HEK293 (cell line): Measurements from ENCODE around the gene GC.
"Not testable (repeated sequence)": the region's sequence is repeated elsewhere in the genome, so short reads cannot be mapped to it uniquely, and the experiment has no call there.

Experiments used
- KLF1 ChIP-seq: fragments of 450-650 bp; formaldehyde crosslinking; IDR thresholded peaks from 2 replicates; pipeline ENCODE4 v1.5.1; 2016; ENCODE audit warnings: missing biosample characterization, missing genetic modification characterization
- TCF7L2 ChIP-seq: IDR thresholded peaks from 2 replicates; pipeline ENCODE4 v1.6.1; 2011; ENCODE audit warnings: low read depth, mild to moderate bottlenecking, inconsistent platforms, low read length, moderate library complexity, borderline replicate concordance
- ZBTB20 ChIP-seq: fragments of 450-650 bp; formaldehyde crosslinking; IDR thresholded peaks from 2 replicates; pipeline ENCODE4 v1.5.1; 2016; ENCODE audit warnings: missing biosample characterization, missing genetic modification characterization
- ZFP41 ChIP-seq: fragments of 450-650 bp; formaldehyde crosslinking; IDR thresholded peaks from 2 replicates; pipeline ENCODE4 v1.5.1; 2016; ENCODE audit warnings: missing biosample characterization, missing genetic modification characterization, borderline replicate concordance
- ZNF184 ChIP-seq: fragments of 450-650 bp; IDR thresholded peaks from 2 replicates; pipeline ENCODE4 v1.5.1; 2018; ENCODE audit warnings: missing biosample characterization, mild to moderate bottlenecking, missing genetic modification characterization
- ZNF23 ChIP-seq: fragments of 450-650 bp; formaldehyde crosslinking; IDR thresholded peaks from 2 replicates; pipeline ENCODE4 v1.5.1; 2016; ENCODE audit warnings: missing biosample characterization, missing genetic modification characterization, borderline replicate concordance
- ZNF274 ChIP-seq, 2 experiments: fragments of 200-500 bp in 1 of 2; fragments of 450-650 bp in 1 of 2; sonication (Bioruptor generic) in 1 of 2; formaldehyde crosslinking in 1 of 2; IDR thresholded peaks; 2 replicates each; pipeline versions ENCODE4 v1.5.1 to v1.6.1; 2014 to 2016; ENCODE audit warnings: borderline replicate concordance in 1 of 2, inconsistent platforms in 1 of 2, low read length in 1 of 2, missing biosample characterization in 1 of 2, missing genetic modification characterization in 1 of 2
- ZNF302 ChIP-seq: fragments of 450-650 bp; formaldehyde crosslinking; IDR thresholded peaks from 2 replicates; pipeline ENCODE4 v1.5.1; 2016; ENCODE audit warnings: missing biosample characterization, missing genetic modification characterization, low read depth
- ZNF335 ChIP-seq: fragments of 450-650 bp; formaldehyde crosslinking; conservative IDR thresholded peaks from 2 replicates; pipeline ENCODE4 v1.5.1; 2016; ENCODE audit warnings: missing biosample characterization, missing genetic modification characterization
- ZNF391 ChIP-seq: fragments of 450-650 bp; formaldehyde crosslinking; IDR thresholded peaks from 2 replicates; pipeline ENCODE4 v1.5.1; 2016; ENCODE audit warnings: low read depth, missing biosample characterization, missing genetic modification characterization, borderline replicate concordance
- TF ChIP-seq, protein P1 (sequence below): fragments of 450-650 bp; formaldehyde crosslinking; IDR thresholded peaks from 2 replicates; pipeline ENCODE4 v1.5.1; 2016; ENCODE audit warnings: missing biosample characterization, missing genetic modification characterization
- TF ChIP-seq, protein P2 (sequence below): fragments of 450-650 bp; formaldehyde crosslinking; IDR thresholded peaks from 2 replicates; pipeline ENCODE4 v1.5.1; 2017; ENCODE audit warnings: missing biosample characterization, mild to moderate bottlenecking, missing genetic modification characterization, moderate library complexity

DNA sequence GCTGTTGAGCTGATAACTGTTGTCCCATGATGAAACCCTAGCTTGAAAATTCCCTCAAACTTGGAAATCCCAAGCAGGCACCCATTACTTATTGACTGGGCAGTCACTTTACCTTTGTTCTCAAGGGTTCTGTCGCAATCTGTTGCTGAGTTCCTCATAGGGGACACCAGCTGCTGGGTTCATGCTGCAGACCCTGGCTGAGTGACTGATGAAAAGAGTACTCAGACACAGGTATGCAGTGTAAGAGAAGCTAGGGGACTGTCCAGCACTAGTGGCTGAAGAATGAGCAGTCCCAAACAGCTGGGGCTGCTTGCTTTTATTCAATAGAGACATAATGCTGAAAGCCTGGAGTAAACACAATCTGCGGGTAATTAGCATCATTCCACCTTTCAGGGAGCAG lies 21.4 kb upstream of the GC start:
- TF ChIP-seq, protein P1, sequence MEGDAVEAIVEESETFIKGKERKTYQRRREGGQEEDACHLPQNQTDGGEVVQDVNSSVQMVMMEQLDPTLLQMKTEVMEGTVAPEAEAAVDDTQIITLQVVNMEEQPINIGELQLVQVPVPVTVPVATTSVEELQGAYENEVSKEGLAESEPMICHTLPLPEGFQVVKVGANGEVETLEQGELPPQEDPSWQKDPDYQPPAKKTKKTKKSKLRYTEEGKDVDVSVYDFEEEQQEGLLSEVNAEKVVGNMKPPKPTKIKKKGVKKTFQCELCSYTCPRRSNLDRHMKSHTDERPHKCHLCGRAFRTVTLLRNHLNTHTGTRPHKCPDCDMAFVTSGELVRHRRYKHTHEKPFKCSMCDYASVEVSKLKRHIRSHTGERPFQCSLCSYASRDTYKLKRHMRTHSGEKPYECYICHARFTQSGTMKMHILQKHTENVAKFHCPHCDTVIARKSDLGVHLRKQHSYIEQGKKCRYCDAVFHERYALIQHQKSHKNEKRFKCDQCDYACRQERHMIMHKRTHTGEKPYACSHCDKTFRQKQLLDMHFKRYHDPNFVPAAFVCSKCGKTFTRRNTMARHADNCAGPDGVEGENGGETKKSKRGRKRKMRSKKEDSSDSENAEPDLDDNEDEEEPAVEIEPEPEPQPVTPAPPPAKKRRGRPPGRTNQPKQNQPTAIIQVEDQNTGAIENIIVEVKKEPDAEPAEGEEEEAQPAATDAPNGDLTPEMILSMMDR: not testable (repeated sequence)
- not testable (repeated sequence) for TF ChIP-seq TCF7L2; ZNF274 (IDR thresholded peaks at IDR 0.05; ENCODE audit: low read length); ZNF274 (tag by site-specific recombination; IDR thresholded peaks at IDR 0.05; ENCODE audit: borderline replicate concordance); ZBTB20 (tag by site-specific recombination); KLF1 (tag by site-specific recombination); ZNF23 (tag by site-specific recombination); ZNF391 (tag by site-specific recombination); ZNF335 (tag by site-specific recombination); ZNF184 (tag by site-specific recombination); ZFP41; ZNF302
- TF ChIP-seq, protein P2, sequence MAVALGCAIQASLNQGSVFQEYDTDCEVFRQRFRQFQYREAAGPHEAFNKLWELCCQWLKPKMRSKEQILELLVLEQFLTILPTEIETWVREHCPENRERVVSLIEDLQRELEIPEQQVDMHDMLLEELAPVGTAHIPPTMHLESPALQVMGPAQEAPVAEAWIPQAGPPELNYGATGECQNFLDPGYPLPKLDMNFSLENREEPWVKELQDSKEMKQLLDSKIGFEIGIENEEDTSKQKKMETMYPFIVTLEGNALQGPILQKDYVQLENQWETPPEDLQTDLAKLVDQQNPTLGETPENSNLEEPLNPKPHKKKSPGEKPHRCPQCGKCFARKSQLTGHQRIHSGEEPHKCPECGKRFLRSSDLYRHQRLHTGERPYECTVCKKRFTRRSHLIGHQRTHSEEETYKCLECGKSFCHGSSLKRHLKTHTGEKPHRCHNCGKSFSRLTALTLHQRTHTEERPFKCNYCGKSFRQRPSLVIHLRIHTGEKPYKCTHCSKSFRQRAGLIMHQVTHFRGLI (tag by site-specific recombination): not testable (repeated sequence)
